ENCODE measurements around the gene PRKAR1B.

DNA sequence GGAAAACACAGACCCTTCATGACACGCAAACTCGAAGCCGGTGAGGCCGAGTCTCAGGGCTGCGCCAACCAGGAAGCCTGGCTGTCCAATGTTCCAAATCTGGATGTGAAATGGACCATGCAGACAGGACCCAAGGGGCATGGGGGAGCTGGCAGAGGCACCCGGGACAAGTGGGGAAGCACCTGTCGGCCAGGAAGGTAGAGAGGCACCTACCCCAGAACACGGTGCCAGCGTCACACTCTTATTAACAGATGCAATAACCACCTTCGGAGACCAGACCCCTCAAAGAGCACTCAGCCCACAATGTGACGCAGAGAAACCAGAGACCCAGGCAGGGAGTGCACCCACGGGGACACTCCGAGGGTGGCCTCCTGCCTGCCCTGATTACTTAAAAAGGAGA lies 119.1 kb downstream of the PRKAR1B start:
- no peak for TF ChIP-seq CTCF (IDR thresholded peaks at IDR 0.05 in 4 of 5, conservative IDR thresholded peaks at IDR 0.05 in 1 of 5)
- no peak for TF ChIP-seq POLR2A (IDR thresholded peaks at IDR 0.05)

Data from gastrocnemius medialis (tissue), 4 donors.